ENCODE measurements around the gene FZR1. TPM values are rescaled to one million over a fixed set of nuclear protein-coding genes. Genes with fewer than 3 reads are reported as not detected.
A peak's percentile ranks its signal among the peaks of the same experiment; 100 is the strongest.

FZR1 gene
- total and polyA plus RNA-seq, 2 of the 4 experiments (the other 2 are of a cell fraction) = 21.5 to 47.8 TPM

- Histone ChIP-seq H3K23ac (ENCODE audit: low read depth, low read length) (no peak overlapping the region), H3K36me3 (ENCODE audit: control insufficient read depth, insufficient read depth, low read length) (peaks cover 31% of the 10 kb centered on the region), H4K8ac (ENCODE audit: low read depth in 2 of 2, low read length in 2 of 2) (no peak overlapping the region), H2AK5ac (ENCODE audit: low read depth, low read length) (no peak overlapping the region), H4K5ac (ENCODE audit: low read depth, low read length) (no peak overlapping the region), H4K91ac (ENCODE audit: insufficient read depth, low read depth, low read length) (no peak overlapping the region), H3K9me3 (ENCODE audit: control insufficient read depth, insufficient read depth, low read length) (no peaks in the 10 kb centered on the region), H3K4ac (ENCODE audit: low read depth, low read length) (no peak overlapping the region), H3K56ac (ENCODE audit: extremely low read depth, insufficient read depth, low read length) (no peak overlapping the region), H3K27ac (ENCODE audit: insufficient read depth, low read length) (no peak overlapping the region), H3K9me1 (ENCODE audit: insufficient read depth, low read length) (no peaks in the 10 kb centered on the region), H4K20me1 (ENCODE audit: insufficient read depth, low read length) (no peaks in the 10 kb centered on the region), H2BK20ac (ENCODE audit: low read depth, low read length) (no peak overlapping the region), H3K18ac (ENCODE audit: low read depth, low read length) (no peak overlapping the region), H2BK120ac (ENCODE audit: low read depth, low read length) (no peak overlapping the region), H2AFZ (replicated peaks; ENCODE audit: low read length, poor library complexity) (no peak overlapping the region), H3K4me2 (ENCODE audit: low read depth, low read length) (no peak overlapping the region), H2BK5ac (ENCODE audit: low read depth, low read length, poor library complexity, severe bottlenecking) (no peak overlapping the region), H3K4me3 (ENCODE audit: insufficient read depth, low read depth, low read length) (no peak overlapping the region), H3K4me1 (ENCODE audit: control insufficient read depth, insufficient read depth, low read length) (no peaks in the 10 kb centered on the region), H3K27me3 (ENCODE audit: control insufficient read depth, insufficient read depth, low read length) (no peaks in the 10 kb centered on the region), H2AK9ac (replicated peaks; ENCODE audit: low read depth, low read length, poor library complexity) (no peak overlapping the region), H3K79me1 (ENCODE audit: low read depth in 1 of 2, low read length in 2 of 2) (peaks cover 0 to 27% of the 10 kb centered on the region in 2 experiments; a peak in 2 of 4 replicates), H2BK15ac (ENCODE audit: low read depth, low read length) (no peak overlapping the region), H3K14ac (replicated peaks; ENCODE audit: low read depth, low read length) (no peak overlapping the region), H3K9ac (ENCODE audit: low read depth, low read length) (no peak overlapping the region)
- whole genome bisulfite sequencing, 2 experiments (ENCODE audit: extremely low coverage in 2 of 2, insufficient read length in 1 of 2) = 52% methylated on average over 4 of the region's 15 CpGs; no CpG with 5 or more reads in 1 of the 2 experiments
- DNase-seq = no peak
- no TSS peak for BruUV-seq (replicated peaks)
- in situ Hi-C loops (cut with MboI; ENCODE audit: low sequenced_read_pairs) (loop anchor here (25.0 kb wide), 1 partner anchor 532 kb away; no protein-coding TSS in a partner anchor), dilution Hi-C loops (cut with HindIII; ENCODE audit: low sequenced_read_pairs, unreplicated experiment) (no loop called here), intact Hi-C loops (cut with micrococcal nuclease) (no loop called here)
- ChIA-PET POLR2A (ENCODE audit: unreplicated experiment) (no interaction called here), CTCF (no interaction called here)
- TF ChIP-seq FOS (IDR thresholded peaks at IDR 0.05; ENCODE audit: low read depth, low read length) (no peak), SMC3 (IDR thresholded peaks at IDR 0.05; ENCODE audit: low read depth, low read length) (no peak), ELK1 (IDR thresholded peaks at IDR 0.05; ENCODE audit: borderline replicate concordance, low read depth, low read length) (no peak), NFE2L2 (IDR thresholded peaks at IDR 0.05; ENCODE audit: low read depth, low read length) (no peak), RCOR1 (IDR thresholded peaks at IDR 0.05; ENCODE audit: insufficient replicate concordance, low read length) (no peak), MAZ (IDR thresholded peaks at IDR 0.05; ENCODE audit: borderline replicate concordance, low read depth, low read length) (no peak), CEBPB (IDR thresholded peaks at IDR 0.05; ENCODE audit: low read depth, low read length) (no peak), CHD1 (IDR thresholded peaks at IDR 0.05; ENCODE audit: low read depth, low read length) (no peak), USF2 (IDR thresholded peaks at IDR 0.05; ENCODE audit: low read depth, low read length) (no peak), POLR2A (IDR thresholded peaks at IDR 0.05; ENCODE audit: low read depth, low read length) (no peak), BHLHE40 (IDR thresholded peaks at IDR 0.05; ENCODE audit: low read depth, low read length) (no peak), RAD21 (IDR thresholded peaks at IDR 0.05; ENCODE audit: low read length) (no peak), RFX5 (IDR thresholded peaks at IDR 0.05; ENCODE audit: low read depth, low read length) (no peak), MAFK (IDR thresholded peaks at IDR 0.05; ENCODE audit: low read depth, low read length) (no peak), MXI1 (IDR thresholded peaks at IDR 0.05; ENCODE audit: borderline replicate concordance, low read depth, low read length) (no peak)
- TF ChIP-seq, protein P1, sequence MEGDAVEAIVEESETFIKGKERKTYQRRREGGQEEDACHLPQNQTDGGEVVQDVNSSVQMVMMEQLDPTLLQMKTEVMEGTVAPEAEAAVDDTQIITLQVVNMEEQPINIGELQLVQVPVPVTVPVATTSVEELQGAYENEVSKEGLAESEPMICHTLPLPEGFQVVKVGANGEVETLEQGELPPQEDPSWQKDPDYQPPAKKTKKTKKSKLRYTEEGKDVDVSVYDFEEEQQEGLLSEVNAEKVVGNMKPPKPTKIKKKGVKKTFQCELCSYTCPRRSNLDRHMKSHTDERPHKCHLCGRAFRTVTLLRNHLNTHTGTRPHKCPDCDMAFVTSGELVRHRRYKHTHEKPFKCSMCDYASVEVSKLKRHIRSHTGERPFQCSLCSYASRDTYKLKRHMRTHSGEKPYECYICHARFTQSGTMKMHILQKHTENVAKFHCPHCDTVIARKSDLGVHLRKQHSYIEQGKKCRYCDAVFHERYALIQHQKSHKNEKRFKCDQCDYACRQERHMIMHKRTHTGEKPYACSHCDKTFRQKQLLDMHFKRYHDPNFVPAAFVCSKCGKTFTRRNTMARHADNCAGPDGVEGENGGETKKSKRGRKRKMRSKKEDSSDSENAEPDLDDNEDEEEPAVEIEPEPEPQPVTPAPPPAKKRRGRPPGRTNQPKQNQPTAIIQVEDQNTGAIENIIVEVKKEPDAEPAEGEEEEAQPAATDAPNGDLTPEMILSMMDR (conservative IDR thresholded peaks at IDR 0.05; ENCODE audit: low read depth, low read length) = no peak
- peak; percentile 81 for ATAC-seq (ENCODE audit: low read depth)
Observed at GRCh38 chr19:3494051-3494450, 12.1 kb upstream of the FZR1 start.

All from IMR-90 (cell line).